ENCODE data around the gene GRIP1.
A peak's percentile ranks its signal among the peaks of the same experiment; 100 is the strongest.
"Not testable (repeated sequence)": the region's sequence is repeated elsewhere in the genome, so short reads cannot be mapped to it uniquely, and the experiment has no call there.

GRIP1 gene

GRCh38 chr12:66514581-66514980 lies 164.3 kb downstream of the GRIP1 start:
- DNase-seq = no peak

- no peak for DNase-seq
Measured at GRCh38 chr12:66508025-66508424, 170.9 kb downstream of the GRIP1 start.

- no peak for DNase-seq
Measured at GRCh38 chr12:66503746-66504145, 175.1 kb downstream of the GRIP1 start.

GRCh38 chr12:66502911-66503310 lies 176.0 kb downstream of the GRIP1 start:
- no peak for DNase-seq

GRCh38 chr12:66500841-66501240 lies 178.0 kb downstream of the GRIP1 start:
- no peak for DNase-seq

GRCh38 chr12:66500091-66500490 lies 178.8 kb downstream of the GRIP1 start:
- no peak for DNase-seq

GRCh38 chr12:66499000-66499399 lies 179.9 kb downstream of the GRIP1 start:
- peak in 1 of 3 experiments; percentile 13 for DNase-seq

- not testable (repeated sequence) for DNase-seq
Measured at GRCh38 chr12:66498059-66498458, 180.8 kb downstream of the GRIP1 start.

GRCh38 chr12:66497008-66497897 lies 181.6 kb downstream of the GRIP1 start:
- peak in 1 of 3 experiments; percentile 16 for DNase-seq

- DNase-seq = no peak
Measured at GRCh38 chr12:66496595-66496994, 182.3 kb downstream of the GRIP1 start.

GRCh38 chr12:66495709-66496108 lies 183.2 kb downstream of the GRIP1 start:
- DNase-seq = no peak

GRCh38 chr12:66493819-66494218 lies 185.1 kb downstream of the GRIP1 start:
- no peak for DNase-seq

GRCh38 chr12:66491853-66492252 lies 187.0 kb downstream of the GRIP1 start:
- no peak for DNase-seq

GRCh38 chr12:66482351-66483203 lies 196.3 kb downstream of the GRIP1 start:
- DNase-seq = peak in 2 of 3 experiments; percentile 22 to 73

GRCh38 chr12:66467932-66468331 lies 210.9 kb downstream of the GRIP1 start:
- no peak for DNase-seq

GRCh38 chr12:66461331-66461730 lies 217.5 kb downstream of the GRIP1 start:
- DNase-seq = no peak

GRCh38 chr12:66459944-66460482 lies 218.9 kb downstream of the GRIP1 start:
- DNase-seq = no peak

GRCh38 chr12:66456612-66457011 lies 222.3 kb downstream of the GRIP1 start:
- peak in 1 of 3 experiments; percentile 61 for DNase-seq

- DNase-seq = no peak
Measured at GRCh38 chr12:66453844-66454243, 225.0 kb downstream of the GRIP1 start.

GRCh38 chr12:66453120-66453519 lies 225.8 kb downstream of the GRIP1 start:
- DNase-seq = peak in 2 of 3 experiments; percentile 63 to 96

GRCh38 chr12:66449531-66449930 lies 229.3 kb downstream of the GRIP1 start:
- DNase-seq = no peak

GRCh38 chr12:66447643-66448042 lies 231.2 kb downstream of the GRIP1 start:
- no peak for DNase-seq

- DNase-seq = no peak
Measured at GRCh38 chr12:66446276-66446675, 232.6 kb downstream of the GRIP1 start.
